Keratinocyte (primary cell): ENCODE measurements around the gene HMGA1. TPM values are rescaled to one million over a fixed set of nuclear protein-coding genes. Genes with fewer than 3 reads are reported as not detected.

Experiments
- DNase-seq: peaks from one replicate; pipeline ENCODE4 v3.0.0-alpha.2; 2011; ENCODE audit warnings: low read depth, missing footprints, low spot score
- FAIRE-seq: peaks from 2 replicates; lab custom pipeline; 2011; peaks lifted over from hg19 to GRCh38; lab: Jason Lieb, UNC
- H2AFZ ChIP-seq: 2 replicates; pipeline ENCODE4 v1.6.0; 2012; ENCODE audit warnings: low read length, control low read depth, inconsistent platforms; ENCODE audit not compliant: control insufficient read depth
- H3K27ac ChIP-seq: 2 replicates; pipeline ENCODE4 v1.5.1; 2011; ENCODE audit warnings: low read length; ENCODE audit not compliant: control insufficient read depth, insufficient read depth
- H3K27me3 ChIP-seq: 3 replicates; pipeline ENCODE4 v1.6.0; 2011; ENCODE audit warnings: low read length; ENCODE audit not compliant: control insufficient read depth, insufficient read depth; ENCODE audit errors: extremely low read depth
- H3K36me3 ChIP-seq, 2 experiments: 2 replicates in 1 of 2; 3 replicates in 1 of 2; pipeline ENCODE4 v1.5.1; 2011; ENCODE audit warnings: low read length in 2 of 2, mild to moderate bottlenecking in 1 of 2; ENCODE audit not compliant: control insufficient read depth in 2 of 2, insufficient read depth in 2 of 2; ENCODE audit errors: extremely low read depth in 1 of 2
- H3K4me1 ChIP-seq: 3 replicates; pipeline ENCODE4 v1.5.1; 2011; ENCODE audit warnings: low read length; ENCODE audit not compliant: control insufficient read depth, insufficient read depth; ENCODE audit errors: extremely low read depth
- H3K4me2 ChIP-seq: 3 replicates; pipeline ENCODE4 v1.6.0; 2011; ENCODE audit warnings: low read depth, low read length; ENCODE audit not compliant: control insufficient read depth, insufficient read depth; ENCODE audit errors: extremely low read depth
- H3K4me3 ChIP-seq, 3 experiments: fragments of 200-600 bp in 1 of 3; sonication (generic) in 1 of 3; 2 replicates in 2 of 3; 3 replicates in 1 of 3; pipeline ENCODE4 v1.5.1; 2011 to 2016; ENCODE audit warnings: low read length in 3 of 3, mild to moderate bottlenecking in 3 of 3, control low read depth in 2 of 3, inconsistent platforms in 1 of 3, low read depth in 1 of 3, mixed read lengths in 1 of 3, mixed run types in 1 of 3, moderate library complexity in 1 of 3; ENCODE audit not compliant: control insufficient read depth in 2 of 3, insufficient read depth in 2 of 3; ENCODE audit errors: extremely low read depth in 1 of 3
- H3K79me2 ChIP-seq: 2 replicates; pipeline ENCODE4 v1.6.0; 2012; ENCODE audit warnings: low read length; ENCODE audit not compliant: control insufficient read depth, insufficient read depth
- H3K9ac ChIP-seq: 3 replicates; pipeline ENCODE4 v1.6.0; 2011; ENCODE audit warnings: low read length; ENCODE audit not compliant: control insufficient read depth, insufficient read depth; ENCODE audit errors: extremely low read depth
- H3K9me1 ChIP-seq: 3 replicates; pipeline ENCODE4 v1.6.0; 2011; ENCODE audit warnings: low read length; ENCODE audit not compliant: control insufficient read depth, insufficient read depth; ENCODE audit errors: extremely low read depth
- H3K9me3 ChIP-seq: 2 replicates; pipeline ENCODE4 v1.5.1; 2012; ENCODE audit warnings: low read depth, low read length; ENCODE audit not compliant: control insufficient read depth
- H4K20me1 ChIP-seq: 3 replicates; pipeline ENCODE4 v1.6.0; 2011; ENCODE audit warnings: low read length; ENCODE audit not compliant: control insufficient read depth, insufficient read depth; ENCODE audit errors: extremely low read depth
- EZH2 ChIP-seq: IDR thresholded peaks from one replicate; pipeline ENCODE4 v1.6.1; 2012; ENCODE audit warnings: inconsistent platforms, mild to moderate bottlenecking, low read length, moderate library complexity
- dilution Hi-C: fragments of 300-500 bp; cut with MboI; formaldehyde crosslinking; loops from one replicate; pipeline ENCODE4 v1.7.0; 2020; ENCODE audit warnings: low sequenced_read_pairs; ENCODE audit not compliant: extremely low pct_ligation_motif_present
- polyA plus RNA-seq, 5 experiments: library from polyadenylated mRNA; depleted of rRNA in 3 of 5; stranded (reverse) in 3 of 5; stranded (forward) in 1 of 5; unstranded in 1 of 5; fragments of >200 nt; gene quantifications; 1 replicate in 1 of 5; 2 replicates in 3 of 5; 3 replicates in 1 of 5; pipeline versions ENCODE4 v1.2.1 to v1.2.3, GENCODE V29; 2011 to 2012; ENCODE audit warnings: missing spikeins in 2 of 5, low read depth in 1 of 5, low replicate concordance in 1 of 5
- TF ChIP-seq, protein P1 (sequence below), 3 experiments: IDR thresholded peaks in 1 of 3; conservative IDR thresholded peaks in 1 of 3; optimal IDR thresholded peaks in 1 of 3; 2 replicates in 2 of 3; 3 replicates in 1 of 3; pipeline versions ENCODE3 to v1.5.1; 2011; ENCODE audit warnings: low read length in 3 of 3, mild to moderate bottlenecking in 3 of 3, moderate library complexity in 2 of 3, control low read depth in 1 of 3, inconsistent platforms in 1 of 3; ENCODE audit not compliant: insufficient read depth in 2 of 3; ENCODE audit errors: extremely low read depth in 1 of 3

The HMGA1 gene
- polyA plus RNA-seq, 1 donor (not counting 4 experiments of a cell fraction or from before 2014, with no cell fraction given), result 160 TPM

DNA sequence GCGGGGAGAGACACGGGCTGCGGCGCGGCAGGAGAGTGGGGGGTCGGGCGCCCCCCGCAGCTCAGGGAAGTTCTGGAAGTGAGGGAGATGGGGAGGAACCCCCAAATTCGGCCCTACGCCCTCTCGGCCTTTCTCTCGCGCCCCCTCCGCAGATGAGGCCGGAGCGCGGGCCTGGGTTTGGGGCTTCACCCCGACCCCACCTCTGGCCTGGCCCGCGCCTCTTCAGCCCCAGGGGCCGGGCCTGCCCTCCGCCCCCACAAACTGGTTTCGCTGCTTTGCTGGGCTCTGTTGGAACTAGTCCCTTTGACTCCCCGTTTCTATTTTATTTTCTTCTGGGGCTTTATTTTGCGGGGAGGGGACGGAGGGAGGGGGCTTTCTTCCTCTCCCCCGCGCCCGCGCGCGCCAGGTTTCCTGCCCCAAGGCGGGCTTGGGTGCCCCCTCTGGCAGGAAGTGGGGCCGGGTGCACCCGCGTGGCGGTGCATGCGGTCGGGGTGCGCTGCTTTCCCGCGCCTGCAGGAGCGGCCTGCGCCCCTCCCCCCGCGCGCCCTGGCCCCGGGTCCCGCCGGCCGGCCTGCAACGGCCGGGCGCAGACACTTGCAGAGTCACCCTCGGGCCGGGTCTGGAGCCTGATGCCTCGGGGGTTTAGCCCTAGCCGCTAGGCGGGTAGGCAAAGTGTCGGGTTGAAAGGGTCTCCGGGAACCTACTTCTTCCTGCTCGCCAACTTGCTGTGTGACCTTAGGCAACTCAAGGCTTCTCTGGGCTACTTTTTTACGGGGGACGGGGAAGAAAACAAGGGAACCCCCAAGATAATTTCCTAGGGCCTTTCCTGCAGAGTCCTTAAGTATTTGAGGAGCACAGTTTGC, 1.3 kb downstream of the HMGA1 start:
- peak overlapping the region; percentile 81 for H3K27ac ChIP-seq
- peaks cover 10% of the 10 kb centered on the region for H3K9me1 ChIP-seq
- no peaks in the 10 kb centered on the region for H3K9me3 ChIP-seq
- peak overlapping the region; percentile 88 for H3K9ac ChIP-seq
- peak overlapping the region; percentile 82 to 94 (median 90) for H3K4me3 ChIP-seq
- peak overlapping the region; percentile 97 for H3K4me2 ChIP-seq
- dilution Hi-C loops, result no loop called here
- peaks cover 16 to 36% of the 10 kb centered on the region in 2 experiments for H3K36me3 ChIP-seq
- H4K20me1 ChIP-seq, result peaks cover 12% of the 10 kb centered on the region
- no peak for FAIRE-seq
- H3K27me3 ChIP-seq, result no peaks in the 10 kb centered on the region
- no peak for DNase-seq
- H3K4me1 ChIP-seq, result peaks cover 52% of the 10 kb centered on the region
- H3K79me2 ChIP-seq, result peaks cover 37% of the 10 kb centered on the region
- TF ChIP-seq EZH2, result no peak
- TF ChIP-seq, protein P1, sequence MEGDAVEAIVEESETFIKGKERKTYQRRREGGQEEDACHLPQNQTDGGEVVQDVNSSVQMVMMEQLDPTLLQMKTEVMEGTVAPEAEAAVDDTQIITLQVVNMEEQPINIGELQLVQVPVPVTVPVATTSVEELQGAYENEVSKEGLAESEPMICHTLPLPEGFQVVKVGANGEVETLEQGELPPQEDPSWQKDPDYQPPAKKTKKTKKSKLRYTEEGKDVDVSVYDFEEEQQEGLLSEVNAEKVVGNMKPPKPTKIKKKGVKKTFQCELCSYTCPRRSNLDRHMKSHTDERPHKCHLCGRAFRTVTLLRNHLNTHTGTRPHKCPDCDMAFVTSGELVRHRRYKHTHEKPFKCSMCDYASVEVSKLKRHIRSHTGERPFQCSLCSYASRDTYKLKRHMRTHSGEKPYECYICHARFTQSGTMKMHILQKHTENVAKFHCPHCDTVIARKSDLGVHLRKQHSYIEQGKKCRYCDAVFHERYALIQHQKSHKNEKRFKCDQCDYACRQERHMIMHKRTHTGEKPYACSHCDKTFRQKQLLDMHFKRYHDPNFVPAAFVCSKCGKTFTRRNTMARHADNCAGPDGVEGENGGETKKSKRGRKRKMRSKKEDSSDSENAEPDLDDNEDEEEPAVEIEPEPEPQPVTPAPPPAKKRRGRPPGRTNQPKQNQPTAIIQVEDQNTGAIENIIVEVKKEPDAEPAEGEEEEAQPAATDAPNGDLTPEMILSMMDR (optimal IDR thresholded peaks at IDR 0.05 in 1 of 3, IDR thresholded peaks at IDR 0.05 in 1 of 3, conservative IDR thresholded peaks at IDR 0.05 in 1 of 3; ENCODE audit: extremely low read depth in 1 of 3, insufficient read depth in 2 of 3, low read length in 3 of 3), result no peak
- no peak overlapping the region for H2AFZ ChIP-seq

DNA sequence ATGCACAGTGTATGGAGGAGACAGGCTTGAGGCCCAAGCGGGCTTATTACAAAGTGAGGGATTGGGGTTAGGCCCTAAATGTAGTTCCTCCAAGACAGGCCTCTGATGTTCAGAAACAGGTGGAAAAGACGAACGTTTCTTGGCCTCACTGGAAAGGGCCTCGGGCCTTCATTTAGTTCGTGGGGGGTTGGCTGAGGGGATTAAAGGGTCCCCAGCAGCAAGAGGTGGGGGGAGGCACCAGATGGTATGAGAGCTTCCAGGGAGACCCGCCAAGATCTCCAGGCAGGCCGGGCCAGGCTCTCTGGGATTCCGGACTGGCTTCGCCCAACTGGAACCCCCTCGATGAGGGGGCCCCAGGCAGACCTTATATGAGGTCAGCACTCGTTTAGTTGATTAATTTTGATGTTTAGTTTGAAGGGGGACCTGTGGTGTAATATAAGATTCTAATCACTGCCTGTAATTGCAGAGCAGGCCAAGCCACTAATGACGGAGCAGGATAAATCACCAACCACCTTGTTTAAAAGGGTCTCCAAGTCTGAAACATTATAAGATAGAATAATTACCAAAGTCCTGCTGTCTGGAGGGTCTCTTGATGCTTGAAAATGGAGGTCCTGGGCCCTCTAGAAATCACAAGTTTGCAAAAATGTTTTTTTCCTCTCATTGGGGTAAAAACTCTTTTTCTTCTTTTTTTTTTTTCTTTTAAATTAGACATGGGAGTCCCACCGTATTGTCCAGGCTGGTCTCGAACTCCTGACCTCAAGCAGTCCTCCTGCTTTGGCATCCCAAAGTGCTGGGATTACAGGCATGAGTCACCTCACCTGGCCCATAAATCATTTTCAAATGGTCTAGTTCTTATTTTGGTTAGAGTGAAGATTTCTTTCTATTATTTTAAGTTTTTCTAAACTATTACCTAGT, 2.2 kb downstream of the HMGA1 start:
- Histone ChIP-seq H3K36me3 (peaks cover 22 to 40% of the 10 kb centered on the region in 2 experiments), H3K9ac (peak overlapping the region; percentile 88), H3K27me3 (no peaks in the 10 kb centered on the region), H4K20me1 (peaks cover 12% of the 10 kb centered on the region), H3K27ac (peak overlapping the region; percentile 81), H3K9me3 (no peaks in the 10 kb centered on the region), H3K4me2 (peak overlapping the region; percentile 97), H3K79me2 (peaks cover 37% of the 10 kb centered on the region), H3K9me1 (peaks cover 10% of the 10 kb centered on the region), H3K4me3 (peak overlapping the region; percentile 82 to 94 (median 90)), H3K4me1 (peaks cover 61% of the 10 kb centered on the region), H2AFZ (no peak overlapping the region)
- no peak for FAIRE-seq
- TF ChIP-seq, protein P1 (optimal IDR thresholded peaks at IDR 0.05 in 1 of 3, IDR thresholded peaks at IDR 0.05 in 1 of 3, conservative IDR thresholded peaks at IDR 0.05 in 1 of 3; ENCODE audit: extremely low read depth in 1 of 3, insufficient read depth in 2 of 3, low read length in 3 of 3), result no peak
- no peak for TF ChIP-seq EZH2
- no peak for DNase-seq
- dilution Hi-C loops, result no loop called here
